Breast epithelium (tissue), 3 donors: ENCODE results near the gene AZU1.

Experiments used
- POLR2AphosphoS5 ChIP-seq, 3 donors: sonication (generic); formaldehyde crosslinking; IDR thresholded peaks; one replicate each; pipeline ENCODE4 v1.6.1; 2017; ENCODE audit warnings: antibody characterized with exemption in 3 of 3
- TF ChIP-seq, protein P1 (sequence below), 3 donors: fragments of 450-650 bp; IDR thresholded peaks; one replicate each; pipeline ENCODE4 v1.5.1; 2016 to 2017; ENCODE audit warnings: antibody characterized with exemption in 3 of 3, mild to moderate bottlenecking in 3 of 3, moderate library complexity in 3 of 3

DNA sequence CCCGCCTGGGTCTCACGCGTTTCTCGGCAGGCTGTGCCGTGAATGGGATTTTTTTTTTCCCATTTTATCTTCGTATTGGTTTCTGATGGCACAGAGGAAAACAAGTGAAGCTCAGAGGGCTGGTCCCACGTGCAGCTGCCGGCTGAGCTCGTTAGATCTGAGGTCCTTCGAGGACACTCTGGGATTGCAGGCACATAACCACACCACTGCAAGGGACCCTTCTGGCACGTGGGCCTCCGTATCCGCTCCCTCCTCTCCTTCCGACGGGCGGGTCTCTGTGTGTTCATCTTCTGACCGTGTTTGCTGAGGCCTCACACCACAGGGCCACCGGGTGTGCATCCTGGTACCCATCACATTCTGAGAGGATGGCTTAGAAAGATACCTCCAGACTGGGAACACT lies 48.5 kb downstream of the AZU1 start:
- TF ChIP-seq, protein P1, sequence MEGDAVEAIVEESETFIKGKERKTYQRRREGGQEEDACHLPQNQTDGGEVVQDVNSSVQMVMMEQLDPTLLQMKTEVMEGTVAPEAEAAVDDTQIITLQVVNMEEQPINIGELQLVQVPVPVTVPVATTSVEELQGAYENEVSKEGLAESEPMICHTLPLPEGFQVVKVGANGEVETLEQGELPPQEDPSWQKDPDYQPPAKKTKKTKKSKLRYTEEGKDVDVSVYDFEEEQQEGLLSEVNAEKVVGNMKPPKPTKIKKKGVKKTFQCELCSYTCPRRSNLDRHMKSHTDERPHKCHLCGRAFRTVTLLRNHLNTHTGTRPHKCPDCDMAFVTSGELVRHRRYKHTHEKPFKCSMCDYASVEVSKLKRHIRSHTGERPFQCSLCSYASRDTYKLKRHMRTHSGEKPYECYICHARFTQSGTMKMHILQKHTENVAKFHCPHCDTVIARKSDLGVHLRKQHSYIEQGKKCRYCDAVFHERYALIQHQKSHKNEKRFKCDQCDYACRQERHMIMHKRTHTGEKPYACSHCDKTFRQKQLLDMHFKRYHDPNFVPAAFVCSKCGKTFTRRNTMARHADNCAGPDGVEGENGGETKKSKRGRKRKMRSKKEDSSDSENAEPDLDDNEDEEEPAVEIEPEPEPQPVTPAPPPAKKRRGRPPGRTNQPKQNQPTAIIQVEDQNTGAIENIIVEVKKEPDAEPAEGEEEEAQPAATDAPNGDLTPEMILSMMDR (IDR thresholded peaks at IDR 0.05) = no peak
- TF ChIP-seq POLR2AphosphoS5 (IDR thresholded peaks at IDR 0.05) = no peak
